Smooth muscle cell (in vitro differentiated cells): Measurements from ENCODE around the gene LILRB3. TPM values are rescaled to one million over a fixed set of nuclear protein-coding genes. Genes with fewer than 3 reads are reported as not detected.

ENCODE experiments used
- DNase-seq: peaks from one replicate; lab custom pipeline; 2025; ENCODE audit not compliant: unreplicated experiment; lab: John Stamatoyannopoulos, UW
- H2AFZ ChIP-seq: fragments of 200-600 bp; sonication (generic); 2 replicates; pipeline ENCODE4 v1.6.0; 2016; ENCODE audit warnings: antibody characterized with exemption, low read depth, mild to moderate bottlenecking
- H3F3A ChIP-seq: fragments of 200-600 bp; sonication (generic); 2 replicates; pipeline ENCODE4 v1.6.0; 2017; ENCODE audit warnings: antibody characterized with exemption, low read depth
- H3K27ac ChIP-seq: fragments of 200-600 bp; sonication (generic); 2 replicates; pipeline ENCODE4 v1.5.1; 2016; ENCODE audit warnings: low read depth, mild to moderate bottlenecking
- H3K27me3 ChIP-seq: fragments of 200-600 bp; sonication (generic); 2 replicates; pipeline ENCODE4 v1.6.1; 2016; ENCODE audit warnings: low read depth, mild to moderate bottlenecking
- H3K36me3 ChIP-seq: fragments of 200-600 bp; sonication (generic); 2 replicates; pipeline ENCODE4 v1.5.1; 2016; ENCODE audit warnings: low read depth
- H3K4me1 ChIP-seq: fragments of 200-600 bp; sonication (generic); 2 replicates; pipeline ENCODE4 v1.5.1; 2016; ENCODE audit warnings: low read depth
- H3K4me2 ChIP-seq: fragments of 200-600 bp; sonication (generic); 2 replicates; pipeline ENCODE4 v1.6.0; 2016; ENCODE audit warnings: mild to moderate bottlenecking
- H3K4me3 ChIP-seq: fragments of 200-600 bp; sonication (generic); 2 replicates; pipeline ENCODE4 v1.5.1; 2016; ENCODE audit warnings: mild to moderate bottlenecking
- H3K79me2 ChIP-seq: fragments of 200-600 bp; sonication (generic); 2 replicates; pipeline ENCODE4 v1.6.0; 2016; ENCODE audit warnings: low read depth, mild to moderate bottlenecking
- H3K9ac ChIP-seq: fragments of 200-600 bp; sonication (generic); 2 replicates; pipeline ENCODE4 v1.6.0; 2016; ENCODE audit warnings: low read depth
- H3K9me3 ChIP-seq: fragments of 200-600 bp; sonication (generic); replicated peaks from 2 replicates; pipeline ENCODE4 v1.5.1; 2016; ENCODE audit warnings: low read depth
- H4K20me1 ChIP-seq: fragments of 200-600 bp; sonication (generic); 2 replicates; pipeline ENCODE4 v1.6.0; 2016; ENCODE audit warnings: low read depth
- CTCF ChIP-seq: fragments of 200-600 bp; sonication (generic); IDR thresholded peaks from 2 replicates; pipeline ENCODE4 v1.5.1; 2017; ENCODE audit warnings: borderline replicate concordance, mild to moderate bottlenecking, antibody characterized with exemption; ENCODE audit not compliant: insufficient read depth, poor library complexity, severe bottlenecking
- WGBS: methylation state at CpG from one replicate; pipeline ENCODE4 v1.1.7; 2016; ENCODE audit warnings: low lambda C conversion rate; 5-methylcytosine and 5-hydroxymethylcytosine counted together
- polyA plus RNA-seq: library from polyadenylated mRNA; unstranded; fragments of >200 nt; fragmentation: Nextera tagmentation; extraction: Ambion mirVana; gene quantifications from 2 replicates; pipeline ENCODE4 v1.2.1, GENCODE V29; 2016
- total RNA-seq: library from RNA; depleted of rRNA; stranded (reverse); fragments of >200 nt; gene quantifications from 2 replicates; pipeline ENCODE4 v1.2.3, GENCODE V29; 2014

The LILRB3 gene
- total and polyA plus RNA-seq, 2 experiments from 2014 or later: 0.06 TPM; not detected in 1

DNA sequence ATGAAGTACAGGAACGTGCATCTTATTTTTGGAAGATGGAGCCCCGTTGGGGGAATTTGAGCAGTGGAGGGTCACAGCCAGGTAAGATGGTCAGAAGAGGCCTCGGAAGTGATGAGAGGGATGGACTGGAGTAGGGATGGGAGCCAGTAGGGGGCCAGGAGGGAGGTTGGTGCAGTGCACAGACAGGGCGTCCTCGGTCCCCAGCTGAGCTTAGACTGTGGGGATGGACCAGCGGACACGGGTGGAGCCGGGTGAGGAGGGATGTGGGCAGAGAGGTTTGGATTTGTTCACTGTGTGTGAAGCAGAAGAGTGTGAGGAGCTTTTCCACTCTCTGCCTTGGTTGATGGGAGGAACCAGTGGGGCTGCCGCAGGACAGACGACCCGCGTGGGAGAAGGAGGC lies 11.6 kb downstream of the LILRB3 start:
- H3K4me1 ChIP-seq: peaks cover 6% of the 10 kb centered on the region
- H3K4me3 ChIP-seq: no peak overlapping the region
- H3K4me2 ChIP-seq: no peak overlapping the region
- peaks cover 10% of the 10 kb centered on the region for H3K79me2 ChIP-seq
- no peak for TF ChIP-seq CTCF
- no peaks in the 10 kb centered on the region for H3K27me3 ChIP-seq
- no peaks in the 10 kb centered on the region for H3K36me3 ChIP-seq
- H3K27ac ChIP-seq: peak overlapping the region; percentile 20
- no peak overlapping the region for H3K9ac ChIP-seq
- peaks cover 85% of the 10 kb centered on the region for H4K20me1 ChIP-seq
- no peak overlapping the region for H2AFZ ChIP-seq
- no peak for DNase-seq
- H3K9me3 ChIP-seq: no peaks in the 10 kb centered on the region
- WGBS: 86% methylated on average over 12 of the region's 12 CpGs
- H3F3A ChIP-seq: peaks cover 44% of the 10 kb centered on the region

DNA sequence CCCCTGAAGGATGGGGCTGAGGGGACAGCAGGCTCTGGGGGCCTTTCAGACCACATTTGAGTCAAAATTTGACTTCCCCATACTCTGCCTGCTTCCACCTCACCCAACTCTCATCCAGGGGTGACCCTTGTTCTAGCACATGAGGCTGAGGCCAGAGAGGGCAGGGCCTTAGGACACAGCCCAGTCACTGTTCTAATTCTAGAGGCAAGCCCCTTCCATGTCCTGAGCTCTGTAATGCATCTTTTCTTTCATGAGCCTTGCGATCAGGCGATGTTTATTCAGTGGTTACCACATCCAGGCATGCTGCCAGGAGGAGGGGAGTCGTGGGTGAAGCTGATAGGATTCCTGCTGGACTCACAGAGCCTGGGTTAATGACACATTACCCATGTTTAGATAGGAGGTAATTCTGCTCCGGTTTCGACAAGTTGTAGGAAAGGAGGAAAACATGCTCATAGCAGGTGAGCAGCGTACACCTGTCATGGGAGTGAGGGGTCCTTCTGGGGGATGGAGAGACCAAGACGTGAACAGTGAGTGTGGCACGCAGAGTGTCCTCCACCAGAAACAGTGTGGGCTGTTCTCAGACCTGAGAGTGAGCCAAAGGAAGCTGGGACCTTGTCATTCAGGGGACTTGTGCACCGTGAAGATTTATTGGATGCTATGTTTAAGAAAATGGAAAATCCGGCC lies 12.9 kb downstream of the LILRB3 start:
- Histone ChIP-seq H4K20me1 (peaks cover 90% of the 10 kb centered on the region), H3K79me2 (peaks cover 23% of the 10 kb centered on the region), H3K9me3 (no peaks in the 10 kb centered on the region), H2AFZ (no peak overlapping the region), H3K4me2 (peak overlapping the region; percentile 49), H3K36me3 (no peaks in the 10 kb centered on the region), H3F3A (peaks cover 56% of the 10 kb centered on the region), H3K27me3 (no peaks in the 10 kb centered on the region), H3K4me3 (no peak overlapping the region), H3K4me1 (peaks cover 6% of the 10 kb centered on the region), H3K27ac (peak overlapping the region; percentile 70), H3K9ac (peak overlapping the region; percentile 13)
- TF ChIP-seq CTCF: no peak
- peak; percentile 48 for DNase-seq
- WGBS: 54% methylated on average over 10 of the region's 10 CpGs

GRCh38 chr19:54209058-54209810 lies 13.6 kb downstream of the LILRB3 start:
- Histone ChIP-seq H3K79me2 (peaks cover 30% of the 10 kb centered on the region), H3K36me3 (no peaks in the 10 kb centered on the region), H4K20me1 (peaks cover 94% of the 10 kb centered on the region), H3K27me3 (no peaks in the 10 kb centered on the region), H3K4me3 (no peak overlapping the region), H3K9me3 (no peaks in the 10 kb centered on the region), H2AFZ (no peak overlapping the region), H3K9ac (peak overlapping the region; percentile 13), H3K27ac (peak overlapping the region; percentile 70), H3K4me1 (peaks cover 6% of the 10 kb centered on the region), H3K4me2 (peak overlapping the region; percentile 49), H3F3A (peaks cover 63% of the 10 kb centered on the region)
- 76% methylated on average over 22 of the region's 24 CpGs for WGBS
- no peak for DNase-seq
- TF ChIP-seq CTCF: no peak
